GM19240 (cell line): ENCODE measurements around the gene ERGIC1.
"Not testable (repeated sequence)": the region's sequence is repeated elsewhere in the genome, so short reads cannot be mapped to it uniquely, and the experiment has no call there.

Experiments used
- DNase-seq: peaks from one replicate; pipeline ENCODE4 v3.0.0; 2011; ENCODE audit warnings: low spot score; ENCODE audit not compliant: insufficient read length

Gene ERGIC1

GRCh38 chr5:172862165-172862801 lies 28.2 kb downstream of the ERGIC1 start:
- no peak for DNase-seq

GRCh38 chr5:172864171-172864570 lies 30.1 kb downstream of the ERGIC1 start:
- not testable (repeated sequence) for DNase-seq

GRCh38 chr5:172864747-172865146 lies 30.7 kb downstream of the ERGIC1 start:
- DNase-seq: no peak

GRCh38 chr5:172866378-172866777 lies 32.3 kb downstream of the ERGIC1 start:
- no peak for DNase-seq

GRCh38 chr5:172866802-172867748 lies 33.0 kb downstream of the ERGIC1 start:
- DNase-seq: no peak

GRCh38 chr5:172867761-172868435 lies 33.8 kb downstream of the ERGIC1 start:
- no peak for DNase-seq

GRCh38 chr5:172868436-172868923 lies 34.4 kb downstream of the ERGIC1 start:
- no peak for DNase-seq

- no peak for DNase-seq
These were observed 35.0 kb downstream of the ERGIC1 start for GRCh38 chr5:172868924-172869591.

- DNase-seq: no peak
These were observed 35.6 kb downstream of the ERGIC1 start for GRCh38 chr5:172869691-172870090.

GRCh38 chr5:172870291-172870714 lies 36.3 kb downstream of the ERGIC1 start:
- no peak for DNase-seq

GRCh38 chr5:172870715-172871461 lies 36.8 kb downstream of the ERGIC1 start:
- DNase-seq: no peak

- DNase-seq: no peak
These were observed 37.5 kb downstream of the ERGIC1 start for GRCh38 chr5:172871536-172871935.

- DNase-seq: no peak
These were observed 37.9 kb downstream of the ERGIC1 start for GRCh38 chr5:172871982-172872381.

- DNase-seq: no peak
These were observed 39.0 kb downstream of the ERGIC1 start for GRCh38 chr5:172872997-172873491.

- DNase-seq: no peak
These were observed 39.5 kb downstream of the ERGIC1 start for GRCh38 chr5:172873513-172873912.

- no peak for DNase-seq
These were observed 40.8 kb downstream of the ERGIC1 start for GRCh38 chr5:172874647-172875504.

GRCh38 chr5:172875505-172876279 lies 41.6 kb downstream of the ERGIC1 start:
- DNase-seq: no peak

GRCh38 chr5:172876578-172876977 lies 42.5 kb downstream of the ERGIC1 start:
- no peak for DNase-seq
